D721Med (cell line): ENCODE results near the gene KCNE5.
A peak's percentile ranks its signal among the peaks of the same experiment; 100 is the strongest.

Experiments
- DNase-seq: peaks from one replicate; pipeline ENCODE4 v3.0.0; 2011; ENCODE audit warnings: low spot score; ENCODE audit not compliant: insufficient read length
- FAIRE-seq: peaks from 2 replicates; lab custom pipeline; 2011; peaks lifted over from hg19 to GRCh38; lab: Jason Lieb, UNC
- CTCF ChIP-seq: IDR thresholded peaks from 2 replicates; pipeline ENCODE4 v1.5.1; 2012; ENCODE audit warnings: mild to moderate bottlenecking, control low read depth; ENCODE audit not compliant: insufficient read depth; ENCODE audit errors: missing control alignments

The KCNE5 gene

GRCh38 chrX:109632906-109633504 is 8.0 kb upstream of the KCNE5 start:
- DNase-seq, result no peak
- peak; percentile 43 for TF ChIP-seq CTCF
- no peak for FAIRE-seq

GRCh38 chrX:109629310-109629709 is 4.3 kb upstream of the KCNE5 start:
- FAIRE-seq (no peak), DNase-seq (no peak)
- TF ChIP-seq CTCF, result no peak

GRCh38 chrX:109626637-109627036 is 1.7 kb upstream of the KCNE5 start:
- FAIRE-seq (no peak), DNase-seq (no peak)
- no peak for TF ChIP-seq CTCF

- no peak for FAIRE-seq
- TF ChIP-seq CTCF, result no peak
- no peak for DNase-seq
Observed at GRCh38 chrX:109623997-109624396, 975 bp downstream of the KCNE5 start.

- DNase-seq (no peak), FAIRE-seq (no peak)
- no peak for TF ChIP-seq CTCF
Observed at GRCh38 chrX:109622270-109622669, 2.7 kb downstream of the KCNE5 start.

GRCh38 chrX:109619771-109620170 is 5.2 kb downstream of the KCNE5 start:
- FAIRE-seq, result no peak
- TF ChIP-seq CTCF, result no peak
- no peak for DNase-seq

GRCh38 chrX:109614951-109615350 is 10.0 kb downstream of the KCNE5 start:
- TF ChIP-seq CTCF, result no peak
- no peak for FAIRE-seq
- DNase-seq, result no peak
